Sciatic nerve (tissue), 2 donors: ENCODE measurements around the gene HABP2. TPM values are rescaled to one million over a fixed set of nuclear protein-coding genes. Genes with fewer than 3 reads are reported as not detected.

ENCODE experiments used
- ATAC-seq: fragments of 200-7000 bp; cut with Tn5 transposase; one replicate; pipeline ENCODE4 v1.9.1; 2020; ENCODE audit warnings: mild to moderate bottlenecking, moderate library complexity
- DNase-seq: peaks from one replicate; pipeline ENCODE4 v3.0.0-alpha.2; 2020; ENCODE audit warnings: low spot score
- intact Hi-C: fragments of 100-400 bp; cut with DNase I; formaldehyde crosslinking; loops from one replicate; pipeline ENCODE4 v1.14.2; 2022
- total RNA-seq: library from RNA; stranded (reverse); fragmentation: NEBNext Ultra II Directional; extraction: Animal tissue kit (Norgen Biotek cat#: 25700); gene quantifications from one replicate; pipeline ENCODE4 v1.2.1, GENCODE V29; 2021
- donor health status: DM: no; HTN: no; CAD: no.
- donor health status: DM: no; HTN: no; CAD: no.

Gene HABP2
- total RNA-seq, 1 donor from 2014 or later = not detected

DNA sequence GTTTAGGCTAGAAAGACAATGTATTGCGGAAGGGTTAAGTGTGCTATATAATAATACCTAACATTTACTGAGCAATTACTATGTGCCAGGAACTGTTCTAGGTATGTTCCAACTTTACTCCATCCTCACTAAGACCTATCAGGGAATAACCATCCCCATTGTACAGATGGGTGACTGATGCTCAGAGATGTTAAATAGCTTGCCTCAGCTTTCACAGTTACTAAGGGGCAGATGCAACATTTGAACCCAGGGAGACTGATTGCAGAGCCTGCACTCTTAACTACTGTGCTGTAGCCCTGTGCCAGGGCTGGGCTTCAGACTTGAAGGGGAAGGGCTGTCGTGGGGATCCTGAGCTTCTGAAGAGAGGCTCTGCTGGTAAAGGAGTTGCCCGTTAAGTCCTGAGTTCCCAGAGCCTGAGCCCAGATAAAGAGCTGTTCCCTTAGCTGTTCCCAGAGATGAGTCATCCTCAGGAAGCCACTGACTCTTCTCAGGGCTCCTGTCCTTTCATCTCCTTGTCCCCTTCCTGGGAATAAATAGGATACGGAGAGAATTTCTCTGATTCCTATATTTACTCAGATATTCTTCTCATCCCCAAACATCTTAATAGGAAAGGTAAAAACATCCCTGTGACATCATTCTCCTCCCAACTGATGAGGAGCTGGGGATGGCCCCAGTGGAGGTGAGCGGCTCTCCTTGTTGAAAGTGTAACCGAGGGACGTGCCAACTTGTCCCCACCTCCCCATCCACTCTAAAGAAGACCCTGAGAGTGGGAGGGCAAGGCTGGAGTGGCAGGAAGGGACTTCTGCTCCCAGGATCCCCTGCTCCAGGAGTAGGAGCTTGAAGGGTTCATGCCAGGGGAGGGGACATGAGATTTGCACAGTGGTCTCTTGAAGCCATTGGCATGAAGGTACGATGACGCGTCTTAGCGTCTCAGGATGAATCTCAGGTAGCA lies 28.0 kb upstream of the HABP2 start:
- peak; percentile 26 for DNase-seq
- intact Hi-C loops = no loop called here
- no peak for ATAC-seq

DNA sequence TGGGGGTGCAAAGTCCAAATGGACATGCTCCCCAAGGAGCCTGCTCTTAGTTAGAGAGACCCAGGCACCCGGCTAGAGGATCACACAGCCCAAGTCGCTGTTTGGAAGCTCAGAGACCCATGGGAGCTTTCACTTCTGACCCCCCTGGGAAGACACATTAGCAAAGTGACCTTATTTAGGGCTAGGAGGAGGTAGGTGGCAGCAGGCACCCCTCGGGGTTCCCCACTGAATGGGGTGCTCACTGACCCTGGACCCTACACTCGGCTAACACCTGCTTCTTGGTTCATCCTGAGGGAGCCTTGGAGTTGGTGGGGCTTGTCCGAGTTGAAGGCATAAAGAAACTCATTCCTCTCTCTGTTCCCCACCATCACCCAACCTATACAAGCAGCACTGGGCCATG lies 27.1 kb upstream of the HABP2 start:
- DNase-seq = peak; percentile 18
- intact Hi-C loops = no loop called here
- no peak for ATAC-seq

DNA sequence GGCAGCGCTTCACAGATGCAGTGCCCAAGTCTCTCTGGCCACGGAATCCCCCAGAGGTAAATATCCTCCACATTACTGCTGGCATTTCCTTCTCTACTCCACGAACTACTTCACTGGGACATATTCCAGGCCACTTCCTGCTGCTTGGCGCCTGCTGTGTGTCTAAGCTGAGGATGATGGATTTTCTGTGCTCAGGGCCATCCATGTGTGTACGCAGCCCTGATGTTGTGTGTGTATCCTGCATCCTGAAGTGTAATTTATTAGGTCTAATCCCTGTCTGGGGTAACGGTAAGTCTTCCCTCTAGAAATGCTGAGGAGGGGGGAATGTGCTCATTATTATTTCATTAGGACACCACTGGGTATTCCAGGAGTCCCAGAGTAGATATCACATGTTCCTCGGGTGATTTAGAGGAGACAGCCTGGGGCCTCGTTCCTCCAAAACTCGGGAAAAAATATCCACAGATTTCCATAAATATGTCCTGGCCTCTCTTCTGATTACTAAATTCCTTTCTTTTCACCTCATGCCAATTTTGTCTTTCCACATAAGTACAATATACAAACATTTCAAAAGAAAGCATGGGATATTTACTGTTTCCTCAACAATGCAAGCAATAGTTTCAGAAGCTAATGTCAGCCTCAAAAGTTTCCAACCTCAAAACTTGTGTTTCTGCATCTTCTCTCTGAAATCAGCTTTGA lies 25.5 kb upstream of the HABP2 start:
- intact Hi-C loops = no loop called here
- ATAC-seq = no peak

DNA sequence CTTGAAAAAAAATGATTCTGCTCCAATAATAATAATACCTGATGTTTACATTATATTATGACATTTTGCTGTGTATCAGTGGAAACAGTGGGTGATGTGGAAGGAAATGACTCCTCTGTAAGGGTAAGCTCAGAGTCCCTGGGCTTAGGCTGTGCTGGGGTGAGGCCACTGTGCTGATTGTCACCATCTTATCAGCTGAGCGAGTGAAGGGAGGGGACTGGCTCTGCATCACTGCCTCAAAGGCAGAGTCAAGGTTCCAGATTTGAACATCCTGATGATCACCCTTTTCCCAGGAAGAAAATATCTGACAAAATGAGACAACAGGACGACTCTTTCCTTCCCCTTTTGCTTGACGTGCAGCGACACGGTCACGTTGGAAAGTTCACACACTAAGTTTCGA lies 24.0 kb upstream of the HABP2 start:
- intact Hi-C loops = no loop called here
- ATAC-seq (no peak), DNase-seq (peak; percentile 15)

More for the DNA sequence above, 25.5 kb upstream of the HABP2 start:
- peak; percentile 12 for DNase-seq

DNA sequence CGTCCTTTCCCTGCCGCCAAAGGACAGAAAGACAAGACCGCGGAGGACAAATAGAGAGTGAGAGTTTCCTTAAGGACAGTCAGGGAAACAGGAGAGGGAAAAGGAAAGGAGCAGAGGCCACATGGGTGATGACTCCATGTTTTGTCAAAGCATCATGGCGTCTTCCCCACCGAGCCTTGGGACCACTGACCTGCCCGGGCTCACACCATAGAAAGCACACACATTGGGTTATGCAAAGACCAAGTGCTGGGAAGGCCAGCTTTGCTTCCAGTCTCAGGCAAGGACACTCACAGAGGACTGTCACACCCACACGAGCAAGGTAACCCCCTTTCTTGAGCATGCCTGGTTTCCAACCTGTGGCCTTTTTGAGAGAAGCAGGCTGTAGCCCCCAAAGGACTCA lies 23.3 kb upstream of the HABP2 start:
- ATAC-seq = no peak
- DNase-seq = peak; percentile 27
- intact Hi-C loops = no loop called here

DNA sequence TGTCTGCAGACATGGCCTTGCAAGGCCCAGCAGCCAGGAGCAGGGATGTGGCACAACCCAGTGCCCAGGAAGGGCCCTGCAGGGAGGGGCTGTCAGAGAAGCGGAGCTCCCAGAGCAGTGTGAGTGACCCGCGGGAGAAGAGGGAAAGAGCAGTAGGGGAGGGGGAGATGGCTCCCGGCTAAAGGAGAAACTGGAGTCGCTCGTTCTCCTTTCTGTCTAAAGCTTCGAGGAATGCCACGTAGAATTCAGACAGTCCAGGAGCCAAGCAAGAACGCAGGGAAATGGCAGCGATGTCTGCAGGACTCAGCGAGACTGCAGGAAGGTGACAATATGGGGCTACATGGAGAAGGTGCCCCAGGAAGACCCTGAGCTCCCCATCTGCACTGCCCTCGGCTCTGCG lies 22.4 kb upstream of the HABP2 start:
- ATAC-seq (no peak), DNase-seq (peak; percentile 21)
- intact Hi-C loops = no loop called here

DNA sequence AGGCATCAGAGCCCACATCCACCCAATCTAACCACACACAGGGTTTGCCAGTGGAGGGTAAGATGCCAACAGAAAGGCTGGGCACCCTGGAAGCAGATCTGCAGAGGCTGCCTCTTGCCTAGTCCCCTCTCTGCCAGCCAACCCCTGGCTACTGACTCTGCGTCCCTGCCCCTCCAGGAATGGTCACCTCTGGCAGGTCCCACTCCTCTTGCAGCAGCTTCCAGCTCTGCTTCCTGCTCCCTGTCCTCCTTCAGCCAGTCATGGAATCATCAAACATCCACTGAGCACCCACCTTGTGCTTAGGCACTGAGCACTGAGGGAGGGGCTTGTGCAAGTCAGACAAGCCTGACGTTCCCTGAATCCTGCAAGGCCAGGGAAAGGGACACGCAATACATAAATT lies 20.1 kb upstream of the HABP2 start:
- DNase-seq = peak; percentile 22
- intact Hi-C loops = no loop called here
- no peak for ATAC-seq

DNA sequence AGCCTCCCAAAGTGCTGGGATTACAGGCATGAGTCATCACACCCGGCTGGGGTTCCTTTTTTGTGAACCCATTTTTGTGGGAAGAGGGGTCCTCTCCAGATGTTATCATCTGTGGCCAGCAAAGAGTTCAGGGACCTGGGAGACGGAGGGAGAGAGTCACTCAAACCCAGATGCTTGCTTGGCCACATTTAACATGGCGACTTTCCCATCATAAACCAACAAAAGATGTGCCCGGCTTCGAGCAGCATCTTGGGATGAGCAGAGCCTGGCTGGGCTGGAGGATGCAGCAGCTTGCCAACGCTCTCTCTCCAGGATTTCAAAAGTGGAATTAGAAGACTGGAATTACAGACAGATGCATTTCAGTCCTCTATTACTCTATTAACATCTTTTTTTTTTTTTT lies 19.1 kb upstream of the HABP2 start:
- ATAC-seq = no peak
- DNase-seq = peak; percentile 34
- intact Hi-C loops = no loop called here

DNA sequence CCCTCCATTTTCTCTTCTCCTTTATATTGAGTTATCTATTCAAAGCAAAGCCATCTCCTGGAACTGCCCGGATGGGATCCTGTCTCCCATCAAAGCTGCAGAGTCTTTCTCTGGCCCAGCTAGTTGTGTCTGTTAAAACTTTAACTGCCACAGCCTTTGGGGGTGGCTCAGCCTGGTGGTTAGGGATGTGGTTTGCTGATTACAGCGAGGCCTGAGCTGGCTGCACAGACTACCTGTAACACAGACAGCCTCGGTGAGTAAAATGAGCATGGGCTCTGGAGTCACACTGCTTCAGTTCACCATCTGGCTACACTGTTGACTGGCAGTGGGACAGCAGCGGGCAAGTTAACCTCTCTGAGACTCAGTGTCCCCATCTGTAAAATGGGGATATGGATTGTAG lies 18.4 kb upstream of the HABP2 start:
- DNase-seq = peak; percentile 22
- intact Hi-C loops = no loop called here
- no peak for ATAC-seq

DNA sequence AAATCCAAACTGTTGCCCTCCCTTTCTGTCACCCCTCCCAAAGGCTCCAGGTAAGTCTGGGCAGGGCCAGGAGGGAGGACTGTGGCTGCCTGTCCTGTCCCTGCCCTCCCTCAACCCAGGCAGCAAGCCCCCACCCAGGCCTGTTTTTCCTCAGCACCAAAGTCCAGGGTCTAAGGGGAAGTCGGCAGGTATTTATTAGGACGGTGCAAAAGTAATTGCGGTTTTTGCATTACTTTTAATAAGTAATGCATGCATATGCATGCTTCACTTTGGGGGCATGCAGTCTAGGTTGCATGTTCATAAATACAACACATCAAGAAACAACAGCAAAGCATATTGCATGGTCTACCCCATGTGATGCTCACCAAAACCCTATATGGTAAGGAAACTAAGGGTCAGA lies 15.2 kb upstream of the HABP2 start:
- ATAC-seq = no peak
- intact Hi-C loops = no loop called here
- no peak for DNase-seq

DNA sequence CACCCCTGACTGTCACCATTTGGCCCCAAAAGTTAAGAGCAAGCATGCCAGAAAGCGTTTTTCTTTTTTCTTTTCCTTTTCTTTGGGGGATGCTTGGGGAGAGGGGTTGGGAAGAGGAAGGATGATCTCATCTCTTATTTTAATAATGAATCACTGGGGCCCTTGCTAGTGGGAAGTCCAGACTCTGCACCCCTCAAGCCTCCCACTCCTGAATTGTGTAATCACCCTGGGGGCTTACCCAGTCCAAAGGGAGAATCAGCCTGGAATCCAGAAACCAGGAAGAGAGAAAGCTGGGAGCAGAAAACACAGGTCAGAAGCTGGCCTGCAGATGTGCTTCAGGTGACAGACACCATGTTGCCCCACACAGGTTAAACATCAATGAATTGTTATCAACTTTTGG lies 14.7 kb upstream of the HABP2 start:
- no peak for ATAC-seq
- intact Hi-C loops = no loop called here
- DNase-seq = no peak

DNA sequence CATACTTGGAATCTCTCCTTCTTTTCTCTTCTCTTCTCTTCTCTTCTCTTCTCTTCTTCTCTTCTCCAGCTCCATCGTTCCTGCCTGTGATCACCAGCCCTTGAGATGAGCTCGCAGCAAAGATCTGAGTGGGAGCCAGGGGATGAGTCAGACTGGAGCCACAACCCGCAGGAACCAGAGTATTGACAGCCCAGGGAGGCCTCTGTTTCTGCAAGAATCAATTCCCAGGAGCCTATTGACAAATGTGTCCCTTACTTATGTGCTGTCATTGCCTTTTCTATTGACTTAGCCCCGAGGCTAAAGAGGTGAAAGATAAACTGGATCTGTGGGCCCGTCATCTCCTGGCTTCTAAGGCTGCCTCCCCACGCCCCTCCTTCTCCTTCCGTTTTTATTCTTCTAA lies 13.1 kb upstream of the HABP2 start:
- intact Hi-C loops = no loop called here
- DNase-seq (no peak), ATAC-seq (no peak)

DNA sequence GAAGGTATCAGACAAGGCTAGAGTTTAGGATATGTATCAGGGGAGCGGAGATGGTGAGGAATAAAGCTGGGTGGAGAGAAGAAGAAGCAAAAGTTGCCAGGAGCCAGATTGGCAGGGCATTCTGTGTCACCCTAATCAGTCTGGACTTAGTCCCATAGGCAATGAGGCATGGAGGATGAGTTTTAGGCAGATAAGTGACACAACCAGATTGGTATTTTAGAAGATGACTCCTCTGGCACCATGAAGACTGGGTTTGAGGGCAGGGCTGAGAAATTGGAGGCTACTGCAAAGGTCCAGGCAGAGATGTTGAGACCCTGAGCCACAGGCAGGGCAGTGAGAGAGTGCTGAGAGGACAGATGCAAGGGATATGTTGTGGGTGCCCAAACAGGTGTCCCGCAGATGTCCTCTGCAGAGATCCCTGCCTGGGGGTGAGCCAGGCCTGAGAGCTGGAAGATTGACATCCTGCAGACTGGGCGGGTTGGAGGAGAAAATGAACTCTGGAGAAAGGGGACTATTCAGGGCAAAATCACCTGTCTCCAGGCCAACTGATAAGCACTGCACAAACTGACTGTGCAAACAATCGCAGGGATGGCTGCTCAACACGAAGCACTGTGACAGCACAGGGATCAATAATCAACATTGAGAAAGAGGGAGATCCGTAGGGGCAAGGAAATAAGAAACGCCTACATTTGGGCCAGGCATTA lies 11.9 kb upstream of the HABP2 start:
- DNase-seq (no peak), ATAC-seq (no peak)

DNA sequence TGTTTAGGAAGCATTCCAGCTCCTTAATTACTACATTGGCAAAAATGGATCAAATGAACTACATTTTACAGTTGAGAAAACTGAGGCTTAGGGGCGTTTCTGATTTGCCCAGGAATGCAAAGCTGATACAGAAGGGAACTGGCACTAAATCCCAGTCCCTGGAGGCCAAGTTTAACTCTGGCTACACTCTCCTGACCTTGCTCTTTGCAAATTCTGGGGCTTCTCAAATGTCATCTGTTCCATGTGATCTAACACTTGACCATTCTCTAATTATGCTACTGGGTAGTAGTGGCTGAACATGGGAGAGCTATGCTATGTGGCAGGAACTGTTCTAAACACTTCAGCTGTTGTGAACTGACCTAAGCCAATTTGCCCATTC lies 11.3 kb upstream of the HABP2 start:
- intact Hi-C loops = no loop called here
- DNase-seq (no peak), ATAC-seq (no peak)

More for the DNA sequence above, 11.9 kb upstream of the HABP2 start:
- intact Hi-C loops = no loop called here

DNA sequence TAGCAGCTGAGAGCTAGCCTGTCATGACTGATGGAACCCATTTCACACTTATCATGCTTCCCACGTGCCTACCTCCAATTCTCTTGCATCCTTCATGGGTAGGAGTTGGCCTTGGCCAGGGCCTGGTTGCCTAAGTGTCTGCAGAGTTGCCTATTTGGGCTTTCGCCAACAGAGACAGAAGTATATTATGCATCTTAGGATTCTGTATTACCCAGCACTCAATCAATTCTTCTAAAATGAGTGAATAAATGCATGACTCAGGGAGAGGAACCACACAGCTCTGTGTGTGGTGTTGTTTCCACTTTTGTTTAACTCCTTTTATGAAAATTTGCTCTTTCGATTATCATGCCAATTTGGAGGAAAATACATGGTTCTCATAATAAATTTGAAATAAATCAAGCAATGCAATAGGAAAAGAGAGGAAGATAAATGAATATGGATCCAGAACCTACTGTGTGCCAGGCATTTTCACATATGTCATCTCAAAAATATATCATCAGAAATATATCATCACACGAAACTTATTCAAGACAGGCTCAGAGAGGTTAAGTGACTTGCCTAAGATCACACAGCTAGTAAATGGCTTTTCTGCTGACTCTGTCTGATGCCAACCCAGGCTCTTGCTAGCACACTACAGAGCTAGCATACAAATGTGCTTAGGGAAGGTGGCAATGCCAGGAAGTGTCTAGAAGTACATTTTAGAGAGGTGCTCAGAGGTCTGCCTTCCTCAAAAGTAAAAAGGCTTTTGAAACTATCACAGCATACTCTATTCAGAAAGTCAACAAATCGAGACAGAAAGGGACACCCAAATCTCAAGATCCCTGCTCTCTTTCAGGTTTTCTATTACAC lies 9.5 kb upstream of the HABP2 start:
- DNase-seq = no peak
- no peak for ATAC-seq
- intact Hi-C loops = no loop called here

DNA sequence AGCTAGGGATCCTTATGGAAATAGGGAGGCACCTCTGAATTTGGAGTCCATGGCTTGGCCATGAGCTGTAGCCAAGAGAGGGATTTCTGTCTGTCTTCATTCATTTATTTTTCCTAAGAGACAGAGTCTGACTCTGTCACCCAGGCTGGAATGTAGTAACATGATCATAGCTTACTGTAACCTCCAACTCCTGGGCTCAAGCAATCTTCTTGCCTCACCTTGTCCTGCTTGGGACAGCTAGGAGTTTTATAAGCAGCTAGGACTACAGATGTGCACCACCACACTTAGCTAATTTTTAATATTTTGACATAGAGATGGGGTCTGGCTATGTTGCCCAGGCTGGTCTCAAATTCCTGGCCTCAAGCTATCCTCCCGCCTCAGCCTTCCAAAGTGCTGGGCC lies 8.5 kb upstream of the HABP2 start:
- no peak for ATAC-seq
- no peak for DNase-seq
- intact Hi-C loops = no loop called here

DNA sequence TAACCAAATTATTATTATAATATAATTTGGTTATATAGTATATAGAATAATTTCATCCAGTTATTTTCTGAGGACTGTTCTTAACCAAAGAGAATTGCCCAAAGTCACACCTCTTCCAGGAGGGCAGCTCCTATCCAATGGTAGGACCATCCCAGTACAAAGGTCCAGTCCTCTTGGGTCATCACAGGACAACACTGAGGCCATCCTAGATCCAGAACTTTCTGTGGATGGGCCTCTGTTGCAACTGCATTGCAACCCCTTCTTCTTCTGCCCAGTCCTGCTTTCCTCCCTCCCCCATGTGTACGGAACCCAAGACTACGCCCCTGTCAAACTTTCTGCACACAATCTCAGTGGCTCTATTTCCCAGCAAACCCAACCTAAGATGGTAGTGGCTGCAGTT lies 5.4 kb upstream of the HABP2 start:
- DNase-seq = no peak
- intact Hi-C loops = no loop called here
- no peak for ATAC-seq

DNA sequence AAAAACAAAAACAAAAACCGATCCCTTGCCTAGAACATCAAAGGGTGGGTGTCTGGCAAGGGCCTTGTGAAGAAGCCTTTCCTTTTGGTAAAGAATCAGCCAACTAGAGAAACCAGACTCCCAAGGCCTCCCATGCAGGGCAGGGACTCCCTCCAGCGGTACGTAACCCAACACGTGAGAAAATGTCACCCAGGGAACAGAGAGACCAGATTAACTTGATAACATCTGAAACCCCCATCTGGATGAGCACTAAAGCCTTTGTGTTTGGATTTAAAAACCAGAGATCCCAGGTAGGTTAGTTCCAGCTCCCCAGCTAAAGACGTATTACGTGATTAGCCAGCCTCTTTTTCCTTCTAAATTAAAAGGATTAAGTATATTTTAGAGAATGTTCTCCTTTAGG lies 3.0 kb upstream of the HABP2 start:
- intact Hi-C loops = no loop called here
- DNase-seq = no peak
- no peak for ATAC-seq

DNA sequence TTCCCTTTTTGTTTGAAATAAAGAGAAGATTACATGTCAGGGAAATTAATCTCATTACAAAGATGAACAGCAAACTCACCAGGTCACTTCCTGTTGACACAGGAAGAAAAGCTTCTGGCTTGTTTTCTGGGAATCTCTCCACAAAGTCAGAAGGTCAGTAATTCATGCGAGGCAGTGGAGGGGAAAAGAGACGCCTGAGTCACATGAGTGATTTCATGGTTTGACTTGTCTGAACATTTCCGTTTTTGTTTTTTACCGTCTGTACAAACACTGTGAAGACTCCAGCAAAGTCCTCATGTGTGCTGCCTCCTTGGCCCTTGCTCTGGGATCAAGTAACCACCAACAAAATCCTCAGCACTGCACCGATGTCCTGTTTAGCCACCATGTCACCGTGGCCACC lies 2.5 kb upstream of the HABP2 start:
- intact Hi-C loops = no loop called here
- no peak for ATAC-seq
- DNase-seq = no peak
